GM12801 (cell line): Measurements from ENCODE around the gene MLLT10.

Source experiments
- CTCF ChIP-seq: IDR thresholded peaks from one replicate; pipeline ENCODE4 v1.5.1; 2011; ENCODE audit warnings: control low read depth; ENCODE audit not compliant: insufficient read length; ENCODE audit errors: extremely low read depth

MLLT10 gene

GRCh38 chr10:21668831-21669230 is 134.8 kb downstream of the MLLT10 start:
- no peak for TF ChIP-seq CTCF

- no peak for TF ChIP-seq CTCF
Observed at GRCh38 chr10:21670391-21670790, 136.4 kb downstream of the MLLT10 start.

GRCh38 chr10:21673668-21674067 is 139.6 kb downstream of the MLLT10 start:
- TF ChIP-seq CTCF, result no peak

- no peak for TF ChIP-seq CTCF
Observed at GRCh38 chr10:21675157-21675796, 141.2 kb downstream of the MLLT10 start.

GRCh38 chr10:21677551-21677950 is 143.5 kb downstream of the MLLT10 start:
- TF ChIP-seq CTCF, result no peak

GRCh38 chr10:21681156-21681555 is 147.1 kb downstream of the MLLT10 start:
- TF ChIP-seq CTCF, result no peak

GRCh38 chr10:21687266-21688008 is 153.4 kb downstream of the MLLT10 start:
- no peak for TF ChIP-seq CTCF
